NCI-H345 treated with DMSO at 0.1 percent for 48 hours (cell line): ENCODE results near the gene KPNB1.

ENCODE experiments used
- DNase-seq: peaks from one replicate; lab custom pipeline; 2025; ENCODE audit not compliant: unreplicated experiment; lab: John Stamatoyannopoulos, UW

The KPNB1 gene

DNA sequence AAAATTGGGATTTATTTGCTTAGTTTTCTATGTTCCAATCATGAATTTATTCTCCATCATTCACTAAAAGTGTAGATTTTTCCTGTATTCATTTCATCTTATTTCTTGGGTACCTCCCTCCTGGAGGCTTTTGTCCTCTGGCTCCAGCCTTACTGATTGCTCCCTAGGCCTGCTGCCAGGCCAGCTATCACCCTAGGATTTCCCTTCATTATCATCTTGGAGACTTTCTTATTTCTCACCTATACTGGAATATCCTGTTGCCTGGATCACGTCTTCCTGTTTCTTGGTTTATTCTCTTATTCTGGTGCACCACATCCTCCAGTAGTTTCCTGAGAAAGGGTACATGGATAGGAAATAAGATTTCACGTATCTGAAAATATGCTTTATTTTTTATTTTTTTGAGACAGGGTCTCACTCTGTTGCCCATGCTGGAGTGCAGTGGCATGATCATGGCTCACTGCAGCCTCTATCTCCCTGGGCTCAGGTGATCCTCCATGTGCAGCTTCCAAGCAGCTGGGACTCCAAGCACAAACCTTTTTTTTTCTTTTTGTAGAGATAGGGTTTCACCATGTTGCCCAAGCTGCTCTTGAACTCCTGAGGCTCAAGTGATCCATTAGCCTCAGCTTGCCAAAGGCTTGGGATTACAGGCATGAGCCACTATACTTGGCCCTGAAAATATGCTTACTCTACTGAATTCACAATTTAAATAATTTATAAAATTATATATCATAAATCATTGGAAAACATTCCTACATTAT is 13.3 kb upstream of the KPNB1 start:
- no peak for DNase-seq

GRCh38 chr17:47638903-47639302 is 10.8 kb upstream of the KPNB1 start:
- DNase-seq, result no peak

DNA sequence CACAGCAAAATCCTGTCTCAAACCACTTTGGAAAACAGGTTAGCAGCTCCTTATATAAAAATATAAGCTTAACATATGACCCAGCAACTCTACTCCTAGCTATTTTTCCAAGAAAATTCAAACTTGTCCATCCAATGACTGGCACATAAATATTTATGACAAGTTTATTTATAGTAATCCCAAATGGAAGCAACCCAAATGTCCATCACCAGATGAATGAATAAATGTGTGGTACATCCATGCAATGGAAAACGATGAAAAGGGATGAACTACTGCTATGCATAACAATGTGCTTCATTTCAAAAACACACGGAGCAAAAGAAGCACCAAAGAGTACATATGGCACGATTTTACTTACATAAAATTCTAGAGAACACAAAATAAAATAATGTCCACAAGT is 9.6 kb upstream of the KPNB1 start:
- DNase-seq, result no peak

- no peak for DNase-seq
Observed at GRCh38 chr17:47641202-47641601, 8.5 kb upstream of the KPNB1 start.

DNA sequence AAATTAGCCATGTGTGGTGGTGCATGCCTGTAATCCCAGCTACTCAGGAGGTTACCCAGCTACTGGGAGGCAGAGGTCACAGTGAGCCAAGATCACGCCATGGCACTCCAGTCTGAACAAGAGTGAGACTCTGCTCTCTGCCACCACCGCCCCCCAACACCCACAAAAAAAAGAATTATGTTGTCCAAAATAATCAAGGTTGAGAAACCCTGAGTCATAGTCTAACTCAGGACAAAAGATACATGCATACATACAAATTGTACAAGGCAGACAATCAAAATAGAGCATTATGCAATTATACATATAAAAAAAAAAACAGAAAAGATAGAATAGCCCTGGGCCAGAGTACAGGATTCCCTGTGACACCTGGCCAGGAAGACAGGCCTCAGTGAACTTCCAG is 6.6 kb upstream of the KPNB1 start:
- no peak for DNase-seq

- no peak for DNase-seq
Observed at GRCh38 chr17:47644324-47644723, 5.4 kb upstream of the KPNB1 start.

GRCh38 chr17:47649972-47650524 is 329 bp downstream of the KPNB1 start:
- DNase-seq, result peak; percentile 53

GRCh38 chr17:47650525-47651522 is 1.1 kb downstream of the KPNB1 start:
- peak; percentile 85 for DNase-seq

DNA sequence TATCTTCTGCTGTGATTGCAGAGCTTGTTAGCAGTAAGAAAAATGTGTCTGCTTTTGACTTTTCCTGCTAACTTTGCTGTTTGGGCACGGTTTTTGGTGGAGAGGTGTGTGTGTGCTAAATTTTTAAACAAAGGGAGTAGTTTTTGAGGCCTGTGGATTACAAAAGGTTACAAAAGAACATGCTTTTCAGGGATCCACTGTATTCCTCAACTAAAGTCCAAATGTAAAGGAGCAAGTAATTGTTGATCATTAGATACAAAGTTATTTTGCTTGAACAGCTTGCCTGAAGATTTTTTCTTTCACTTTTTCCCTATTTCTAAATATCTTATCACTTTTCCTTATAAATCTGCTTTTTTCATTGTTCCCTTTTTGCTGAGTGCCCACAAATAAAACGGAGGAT is 2.0 kb downstream of the KPNB1 start:
- no peak for DNase-seq

DNA sequence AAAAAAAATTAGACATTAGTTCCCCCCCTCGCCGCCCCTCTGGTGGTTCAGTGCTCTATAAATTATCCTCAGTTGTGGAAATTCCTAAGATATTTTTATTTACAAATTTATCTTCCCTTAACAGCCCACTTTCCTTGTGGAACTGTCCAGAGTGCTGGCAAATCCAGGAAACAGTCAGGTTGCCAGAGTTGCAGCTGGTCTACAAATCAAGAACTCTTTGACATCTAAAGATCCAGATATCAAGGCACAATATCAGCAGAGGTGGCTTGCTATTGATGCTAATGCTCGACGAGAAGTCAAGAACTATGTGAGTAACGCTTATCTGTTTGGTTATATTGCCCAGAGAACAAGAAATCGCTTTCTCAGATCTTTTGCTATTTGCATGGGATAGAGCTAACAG is 2.9 kb downstream of the KPNB1 start:
- no peak for DNase-seq

- no peak for DNase-seq
Observed at GRCh38 chr17:47653442-47653841, 3.7 kb downstream of the KPNB1 start.

GRCh38 chr17:47654991-47655390 is 5.3 kb downstream of the KPNB1 start:
- no peak for DNase-seq

GRCh38 chr17:47660064-47660492 is 10.4 kb downstream of the KPNB1 start:
- DNase-seq, result no peak

- DNase-seq, result peak; percentile 28
Observed at GRCh38 chr17:47663912-47664623, 14.3 kb downstream of the KPNB1 start.

GRCh38 chr17:47664624-47664941 is 14.9 kb downstream of the KPNB1 start:
- no peak for DNase-seq

DNA sequence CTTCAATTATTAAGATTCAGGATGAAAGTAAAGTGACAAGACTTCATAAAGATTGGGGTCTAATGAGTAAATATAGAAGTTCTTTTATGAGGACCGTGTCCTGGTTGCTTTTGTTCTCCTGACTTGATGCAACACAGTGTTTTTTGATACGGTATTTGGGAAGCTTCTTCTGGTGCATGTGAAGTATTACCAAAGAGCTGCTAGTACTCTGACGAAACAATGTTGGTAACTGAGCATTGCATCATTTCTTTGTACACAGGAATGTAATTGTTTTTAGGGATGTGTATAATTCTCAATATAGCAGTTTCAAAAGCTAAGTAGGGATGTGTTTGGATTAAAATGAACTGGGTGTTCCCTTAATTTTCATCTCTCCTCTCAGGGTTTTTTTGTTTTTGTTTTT is 15.9 kb downstream of the KPNB1 start:
- no peak for DNase-seq

GRCh38 chr17:47669081-47669480 is 19.4 kb downstream of the KPNB1 start:
- DNase-seq, result no peak

- no peak for DNase-seq
Observed at GRCh38 chr17:47670064-47670463, 20.3 kb downstream of the KPNB1 start.

DNA sequence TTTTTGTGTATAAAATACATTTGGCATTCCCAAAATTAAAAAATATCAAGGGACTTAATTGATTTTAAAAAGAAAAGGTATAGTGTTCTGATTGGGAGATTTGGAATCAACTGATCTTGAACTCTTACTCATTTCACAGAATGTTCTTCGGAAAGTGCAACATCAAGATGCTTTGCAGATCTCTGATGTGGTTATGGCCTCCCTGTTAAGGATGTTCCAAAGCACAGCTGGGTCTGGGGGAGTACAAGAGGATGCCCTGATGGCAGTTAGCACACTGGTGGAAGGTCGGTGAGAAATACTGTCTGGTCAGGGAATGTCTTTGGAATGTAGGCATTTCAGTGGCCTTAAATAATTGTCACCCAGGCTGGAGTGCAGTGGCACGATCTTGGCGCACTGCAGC is 24.8 kb downstream of the KPNB1 start:
- no peak for DNase-seq

GRCh38 chr17:47675380-47676198 is 25.9 kb downstream of the KPNB1 start:
- no peak for DNase-seq

- DNase-seq, result no peak
Observed at GRCh38 chr17:47676199-47676472, 26.4 kb downstream of the KPNB1 start.
